Measurements from ENCODE around the gene RBM34.
"Not testable (repeated sequence)": the region's sequence is repeated elsewhere in the genome, so short reads cannot be mapped to it uniquely, and the experiment has no call there.

Gene RBM34

GRCh38 chr1:235088907-235089306 is 72.1 kb downstream of the RBM34 start:
- DNase-seq = no peak

GRCh38 chr1:235088430-235088829 is 72.6 kb downstream of the RBM34 start:
- DNase-seq = no peak

DNA sequence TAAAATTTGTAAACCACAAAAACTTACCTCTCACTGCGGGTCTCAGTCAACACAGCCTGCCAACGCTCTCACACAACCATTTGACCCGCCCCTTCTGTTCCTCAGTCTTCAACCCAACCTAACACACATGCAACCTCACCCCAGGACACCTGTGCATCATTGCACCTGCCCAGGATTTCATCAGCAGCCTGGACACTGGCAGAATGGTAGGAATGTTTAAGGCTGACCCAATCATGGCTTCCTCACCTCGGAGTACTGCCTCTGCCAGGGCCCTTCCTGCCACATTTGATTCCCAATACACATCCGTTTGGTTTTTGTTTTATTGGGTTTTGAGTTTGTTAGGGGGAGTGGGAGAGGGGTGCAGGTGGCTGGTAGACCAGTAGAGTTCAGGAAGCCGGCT is 73.1 kb downstream of the RBM34 start:
- DNase-seq = no peak

- not testable (repeated sequence) for DNase-seq
These were observed 75.5 kb downstream of the RBM34 start for GRCh38 chr1:235085411-235086117.

Data from COR-L47 (cell line).